Measurements from ENCODE around the gene FN1.
"Not testable (repeated sequence)": the region's sequence is repeated elsewhere in the genome, so short reads cannot be mapped to it uniquely, and the experiment has no call there.

Gene FN1

GRCh38 chr2:215413974-215414373 lies 21.9 kb downstream of the FN1 start:
- no peak for TF ChIP-seq CTCF (IDR thresholded peaks at IDR 0.05; ENCODE audit: extremely low read depth, insufficient read depth, missing control alignments)
- in situ Hi-C loops (cut with MboI; ENCODE audit: low pct_unique_long_range_greater_than_20kb, low sequenced_read_pairs, unreplicated experiment), result no loop called here
- DNase-seq (ENCODE audit: low spot score), result no peak

DNA sequence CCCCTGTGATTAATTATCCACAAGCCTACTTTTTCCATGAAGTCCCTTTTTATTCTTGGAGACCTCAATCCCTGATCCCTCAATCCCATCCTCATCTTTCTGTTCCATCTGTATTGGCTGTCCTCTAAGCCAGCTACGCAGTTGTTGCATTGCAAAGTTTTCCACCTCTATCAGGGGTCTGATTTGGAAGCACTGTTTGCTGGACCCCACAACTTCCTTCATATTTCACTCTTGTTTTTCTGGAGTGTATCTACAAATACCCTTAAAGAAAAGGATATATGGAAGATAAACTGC lies 22.4 kb downstream of the FN1 start:
- no peak for TF ChIP-seq CTCF (IDR thresholded peaks at IDR 0.05; ENCODE audit: extremely low read depth, insufficient read depth, missing control alignments)
- no peak for DNase-seq (ENCODE audit: low spot score)
- in situ Hi-C loops (cut with MboI; ENCODE audit: low pct_unique_long_range_greater_than_20kb, low sequenced_read_pairs, unreplicated experiment), result no loop called here

- no peak for TF ChIP-seq CTCF (IDR thresholded peaks at IDR 0.05; ENCODE audit: extremely low read depth, insufficient read depth, missing control alignments)
- in situ Hi-C loops (cut with MboI; ENCODE audit: low pct_unique_long_range_greater_than_20kb, low sequenced_read_pairs, unreplicated experiment), result no loop called here
- DNase-seq (ENCODE audit: low spot score), result no peak
Measured at GRCh38 chr2:215411941-215412743, 23.7 kb downstream of the FN1 start.

GRCh38 chr2:215410932-215411285 lies 25.0 kb downstream of the FN1 start:
- no peak for DNase-seq (ENCODE audit: low spot score)
- in situ Hi-C loops (cut with MboI; ENCODE audit: low pct_unique_long_range_greater_than_20kb, low sequenced_read_pairs, unreplicated experiment), result no loop called here
- no peak for TF ChIP-seq CTCF (IDR thresholded peaks at IDR 0.05; ENCODE audit: extremely low read depth, insufficient read depth, missing control alignments)

DNA sequence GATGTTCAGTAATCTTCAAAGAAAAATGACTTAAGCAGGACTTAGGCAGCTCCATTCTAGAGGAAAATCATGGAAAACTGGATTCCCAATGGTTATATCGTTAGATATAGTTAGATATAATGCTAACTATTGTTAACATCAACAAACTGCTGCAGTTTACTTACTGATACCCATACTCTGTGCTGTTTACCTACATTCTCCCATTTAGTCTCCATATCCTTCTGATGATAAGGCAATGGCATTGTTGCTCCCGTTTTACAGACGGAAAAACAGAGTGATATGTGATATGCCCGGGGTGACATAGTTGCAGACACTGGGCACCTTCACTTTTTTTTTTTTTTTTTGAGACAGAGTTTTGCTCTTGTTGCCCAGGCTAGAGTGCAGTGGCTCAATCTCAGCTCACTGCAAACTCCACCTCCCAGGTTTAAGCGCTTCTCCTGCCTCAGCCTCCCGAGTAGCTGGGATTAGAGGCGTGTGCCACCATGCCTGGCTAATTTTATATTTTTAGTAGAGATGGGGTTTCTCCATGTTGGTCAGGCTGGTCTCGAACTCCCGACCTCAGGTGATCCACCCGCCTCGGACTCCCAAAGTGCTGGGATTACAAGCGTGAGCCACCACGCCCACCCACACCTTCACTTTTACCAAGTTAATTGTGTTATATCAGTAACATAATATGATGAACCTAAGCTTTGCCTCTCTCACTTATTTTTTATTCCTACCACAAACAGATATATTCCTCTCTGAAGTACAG lies 25.5 kb downstream of the FN1 start:
- in situ Hi-C loops (cut with MboI; ENCODE audit: low pct_unique_long_range_greater_than_20kb, low sequenced_read_pairs, unreplicated experiment); DNase-seq (ENCODE audit: low spot score): not testable (repeated sequence)

- DNase-seq (ENCODE audit: low spot score), result no peak
- TF ChIP-seq CTCF (IDR thresholded peaks at IDR 0.05; ENCODE audit: extremely low read depth, insufficient read depth, missing control alignments), result no peak
Measured at GRCh38 chr2:215409331-215410127, 26.3 kb downstream of the FN1 start.

GRCh38 chr2:215408441-215408840 lies 27.4 kb downstream of the FN1 start:
- in situ Hi-C loops (cut with MboI; ENCODE audit: low pct_unique_long_range_greater_than_20kb, low sequenced_read_pairs, unreplicated experiment); DNase-seq (ENCODE audit: low spot score): not testable (repeated sequence)

More at GRCh38 chr2:215409331-215410127, 26.3 kb downstream of the FN1 start:
- in situ Hi-C loops (cut with MboI; ENCODE audit: low pct_unique_long_range_greater_than_20kb, low sequenced_read_pairs, unreplicated experiment), result no loop called here

Measured in GM13977 (cell line).